Vagina (tissue), 2 donors: ENCODE measurements around the gene MYO1D.

Experiments used
- CTCF ChIP-seq, 3 experiments: fragments of 450-650 bp in 2 of 3; fragments of 200-600 bp in 1 of 3; sonication (generic) in 1 of 3; IDR thresholded peaks; one replicate each; pipeline ENCODE4 v1.5.1; 2017 to 2019; ENCODE audit warnings: antibody characterized with exemption in 3 of 3, mild to moderate bottlenecking in 2 of 3, moderate library complexity in 2 of 3
- POLR2A ChIP-seq, 2 donors: fragments of 450-650 bp; IDR thresholded peaks; one replicate each; pipeline ENCODE4 v1.6.1; 2017; ENCODE audit warnings: antibody characterized with exemption in 2 of 2, mild to moderate bottlenecking in 2 of 2, moderate library complexity in 2 of 2

- no peak for TF ChIP-seq CTCF (IDR thresholded peaks at IDR 0.05)
- no peak for TF ChIP-seq POLR2A (IDR thresholded peaks at IDR 0.05)
Measured at GRCh38 chr17:32491371-32492263, 385.3 kb downstream of the MYO1D start.
